PC-3 (cell line): ENCODE measurements around the gene QPCTL. TPM values are rescaled to one million over a fixed set of nuclear protein-coding genes. Genes with fewer than 3 reads are reported as not detected.
A peak's percentile ranks its signal among the peaks of the same experiment; 100 is the strongest.
"Not testable (repeated sequence)": the region's sequence is repeated elsewhere in the genome, so short reads cannot be mapped to it uniquely, and the experiment has no call there.

Experiments
- ATAC-seq: fragments of 200-7000 bp; cut with Tn5 transposase; 2 replicates; pipeline ENCODE4 v1.9.1; 2020; ENCODE audit warnings: mild to moderate bottlenecking, moderate library complexity
- BruUV-seq: library from RNA; stranded (reverse); fragments of 400-500 nt; replicated peaks from 2 replicates; lab custom pipeline; 2021; lab: Mats Ljungman, UMichigan
- CTCF ChIA-PET: fragments of 300-600 bp; sonication (Branson Sonifier 250); formaldehyde crosslinking; loops from one replicate; lab custom pipeline; 2022; ENCODE audit warnings: antibody characterized with exemption; lab: Charles Lee
- POLR2A ChIA-PET: fragments of 300-600 bp; sonication (Branson Sonifier 250); formaldehyde crosslinking; loops from one replicate; lab custom pipeline; 2022; ENCODE audit warnings: antibody characterized with exemption; ENCODE audit not compliant: unreplicated experiment; lab: Charles Lee
- DNase-seq: peaks from one replicate; pipeline ENCODE4 v3.0.0-alpha.2; 2015
- H2AFZ ChIP-seq: fragments of 300-600 bp; sonication (generic); 2 replicates; pipeline ENCODE4 v1.6.0; 2016; ENCODE audit warnings: antibody characterized with exemption, low read length
- H3F3A ChIP-seq: fragments of 300-600 bp; sonication (generic); one replicate; pipeline ENCODE4 v1.6.0; 2017; ENCODE audit warnings: antibody characterized with exemption, low read length, control low read depth, mild to moderate bottlenecking; ENCODE audit not compliant: unreplicated experiment
- H3K27ac ChIP-seq: fragments of 300-600 bp; sonication (generic); 2 replicates; pipeline ENCODE4 v1.5.1; 2016; ENCODE audit warnings: mild to moderate bottlenecking, low read length
- H3K27me3 ChIP-seq: fragments of 300-600 bp; sonication (generic); 2 replicates; pipeline ENCODE4 v1.6.1; 2016; ENCODE audit warnings: low read length, mixed read lengths
- H3K36me3 ChIP-seq: fragments of 300-600 bp; sonication (generic); 2 replicates; pipeline ENCODE4 v1.6.1; 2016; ENCODE audit warnings: low read depth, mixed run types, low read length, mixed read lengths
- H3K4me1 ChIP-seq: fragments of 300-600 bp; sonication (generic); 2 replicates; pipeline ENCODE4 v1.5.1; 2016; ENCODE audit warnings: low read length; ENCODE audit not compliant: insufficient read depth
- H3K4me2 ChIP-seq: fragments of 300-600 bp; sonication (generic); 2 replicates; pipeline ENCODE4 v1.6.0; 2016; ENCODE audit warnings: low read length
- H3K4me3 ChIP-seq: fragments of 300-600 bp; sonication (generic); 2 replicates; pipeline ENCODE4 v1.5.1; 2016; ENCODE audit warnings: mild to moderate bottlenecking, low read length, mixed read lengths
- H3K79me2 ChIP-seq: fragments of 300-600 bp; sonication (generic); 2 replicates; pipeline ENCODE4 v1.6.1; 2017; ENCODE audit warnings: low read length, mixed read lengths
- H3K9ac ChIP-seq: fragments of 300-600 bp; sonication (generic); 2 replicates; pipeline ENCODE4 v1.6.0; 2016; ENCODE audit warnings: mild to moderate bottlenecking, low read length
- H3K9me2 ChIP-seq: fragments of 300-600 bp; sonication (generic); replicated peaks from 2 replicates; pipeline ENCODE4 v1.6.1; 2016; ENCODE audit warnings: mixed run types, low read length, mixed read lengths
- H3K9me3 ChIP-seq: fragments of 300-600 bp; sonication (generic); 2 replicates; pipeline ENCODE4 v1.6.1; 2016; ENCODE audit warnings: low read length, mixed read lengths
- H4K20me1 ChIP-seq: fragments of 300-600 bp; sonication (generic); 2 replicates; pipeline ENCODE4 v1.6.1; 2016; ENCODE audit warnings: low read length, mixed read lengths
- EZH2 ChIP-seq: fragments of 300-600 bp; sonication (generic); IDR thresholded peaks from one replicate; pipeline ENCODE4 v1.6.1; 2017; ENCODE audit warnings: antibody characterized with exemption, mild to moderate bottlenecking, low read length; ENCODE audit not compliant: unreplicated experiment
- EZH2phosphoT487 ChIP-seq: fragments of 300-600 bp; sonication (generic); IDR thresholded peaks from 2 replicates; pipeline ENCODE4 v1.6.1; 2018; ENCODE audit warnings: mild to moderate bottlenecking, antibody characterized with exemption, low read length, borderline replicate concordance
- intact Hi-C: fragments of 100-400 bp; cut with micrococcal nuclease; formaldehyde crosslinking; loops from 2 replicates; pipeline ENCODE4 v1.9.0; 2023
- total RNA-seq: library from RNA; depleted of rRNA; stranded (reverse); fragments of >200 nt; gene quantifications from 2 replicates; pipeline ENCODE4 v1.2.3, GENCODE V29; 2014
- TF ChIP-seq, protein P1 (sequence below): fragments of 300-600 bp; sonication (generic); conservative IDR thresholded peaks from 2 replicates; pipeline ENCODE4 v1.5.1; 2017; ENCODE audit warnings: antibody characterized with exemption, low read depth, mild to moderate bottlenecking, low read length

The QPCTL gene
- total RNA-seq, 1 experiment from 2014 or later, result 9.8 TPM

DNA sequence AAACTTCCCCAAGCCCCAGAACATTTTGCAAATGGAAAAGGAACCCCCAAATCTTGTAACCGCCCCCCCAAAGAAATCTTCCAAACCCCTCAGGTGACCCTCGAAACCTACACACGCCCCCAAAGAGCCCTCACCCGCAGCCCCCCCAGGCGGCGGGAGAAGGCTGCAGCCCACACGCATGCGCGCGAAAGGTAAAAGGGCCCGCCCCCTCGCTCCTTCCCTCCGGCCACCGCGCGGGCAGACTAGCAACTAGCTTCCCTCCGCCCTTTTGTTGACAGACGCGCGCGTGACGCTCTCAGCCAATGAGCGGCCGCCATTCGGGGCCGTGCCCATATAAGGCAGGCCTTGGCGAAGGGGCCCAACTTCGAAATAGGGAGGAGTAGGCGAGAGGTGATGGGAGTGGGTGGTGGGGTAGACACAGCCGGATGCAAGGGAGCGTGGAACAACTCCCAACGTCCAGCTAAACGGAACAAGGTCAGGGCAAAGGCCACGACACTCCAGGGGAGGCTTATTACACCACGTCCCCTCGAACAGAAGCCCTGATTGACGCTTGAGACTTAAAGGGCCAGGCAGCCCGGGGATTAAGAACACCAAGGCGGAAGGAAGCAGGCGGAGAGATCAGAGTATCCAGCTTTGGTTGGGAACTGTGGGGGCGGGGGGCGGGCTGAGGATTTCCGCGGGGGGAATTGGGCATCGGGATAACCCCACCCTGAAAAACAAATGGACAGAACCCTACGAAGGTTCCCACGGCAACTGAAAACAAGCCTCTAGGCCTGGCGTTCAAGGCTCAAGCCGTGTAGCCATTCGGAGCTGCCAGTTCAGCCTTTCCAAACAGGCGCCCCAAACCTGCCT, 24.9 kb downstream of the QPCTL start:
- Histone ChIP-seq H2AFZ (peak overlapping the region; percentile 74), H3K36me3 (no peaks in the 10 kb centered on the region), H4K20me1 (no peaks in the 10 kb centered on the region), H3K79me2 (peaks cover 33% of the 10 kb centered on the region), H3K27ac (peak overlapping the region; percentile 70), H3K4me1 (peaks cover 19% of the 10 kb centered on the region), H3K4me3 (peak overlapping the region; percentile 87), H3K9me2 (no peaks in the 10 kb centered on the region), H3K27me3 (no peaks in the 10 kb centered on the region), H3K9me3 (no peaks in the 10 kb centered on the region), H3K4me2 (peak overlapping the region; percentile 94), H3K9ac (peak overlapping the region; percentile 95), H3F3A (no peaks in the 10 kb centered on the region)
- POLR2A ChIA-PET, result interaction anchor here (0.9 to 2.0 kb wide), 2 partner anchors 50 to 52 kb away, joined by 5 to 21 read pairs; partner anchors contain the start of gene SIX5
- TSS peak; percentile 91 for BruUV-seq
- intact Hi-C loops, result loop anchor here (1.0 kb wide), 1 partner anchor 52 kb away; the partner anchor contains the start of gene SIX5
- DNase-seq, result peak; percentile 97
- peak; percentile 88 for ATAC-seq
- TF ChIP-seq EZH2phosphoT487, result no peak
- TF ChIP-seq, protein P1, sequence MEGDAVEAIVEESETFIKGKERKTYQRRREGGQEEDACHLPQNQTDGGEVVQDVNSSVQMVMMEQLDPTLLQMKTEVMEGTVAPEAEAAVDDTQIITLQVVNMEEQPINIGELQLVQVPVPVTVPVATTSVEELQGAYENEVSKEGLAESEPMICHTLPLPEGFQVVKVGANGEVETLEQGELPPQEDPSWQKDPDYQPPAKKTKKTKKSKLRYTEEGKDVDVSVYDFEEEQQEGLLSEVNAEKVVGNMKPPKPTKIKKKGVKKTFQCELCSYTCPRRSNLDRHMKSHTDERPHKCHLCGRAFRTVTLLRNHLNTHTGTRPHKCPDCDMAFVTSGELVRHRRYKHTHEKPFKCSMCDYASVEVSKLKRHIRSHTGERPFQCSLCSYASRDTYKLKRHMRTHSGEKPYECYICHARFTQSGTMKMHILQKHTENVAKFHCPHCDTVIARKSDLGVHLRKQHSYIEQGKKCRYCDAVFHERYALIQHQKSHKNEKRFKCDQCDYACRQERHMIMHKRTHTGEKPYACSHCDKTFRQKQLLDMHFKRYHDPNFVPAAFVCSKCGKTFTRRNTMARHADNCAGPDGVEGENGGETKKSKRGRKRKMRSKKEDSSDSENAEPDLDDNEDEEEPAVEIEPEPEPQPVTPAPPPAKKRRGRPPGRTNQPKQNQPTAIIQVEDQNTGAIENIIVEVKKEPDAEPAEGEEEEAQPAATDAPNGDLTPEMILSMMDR, result no peak
- TF ChIP-seq EZH2, result no peak
- CTCF ChIA-PET, result interaction anchor here (1.7 kb wide), 1 partner anchor 53 kb away, joined by 10 read pairs; no protein-coding TSS in a partner anchor

DNA sequence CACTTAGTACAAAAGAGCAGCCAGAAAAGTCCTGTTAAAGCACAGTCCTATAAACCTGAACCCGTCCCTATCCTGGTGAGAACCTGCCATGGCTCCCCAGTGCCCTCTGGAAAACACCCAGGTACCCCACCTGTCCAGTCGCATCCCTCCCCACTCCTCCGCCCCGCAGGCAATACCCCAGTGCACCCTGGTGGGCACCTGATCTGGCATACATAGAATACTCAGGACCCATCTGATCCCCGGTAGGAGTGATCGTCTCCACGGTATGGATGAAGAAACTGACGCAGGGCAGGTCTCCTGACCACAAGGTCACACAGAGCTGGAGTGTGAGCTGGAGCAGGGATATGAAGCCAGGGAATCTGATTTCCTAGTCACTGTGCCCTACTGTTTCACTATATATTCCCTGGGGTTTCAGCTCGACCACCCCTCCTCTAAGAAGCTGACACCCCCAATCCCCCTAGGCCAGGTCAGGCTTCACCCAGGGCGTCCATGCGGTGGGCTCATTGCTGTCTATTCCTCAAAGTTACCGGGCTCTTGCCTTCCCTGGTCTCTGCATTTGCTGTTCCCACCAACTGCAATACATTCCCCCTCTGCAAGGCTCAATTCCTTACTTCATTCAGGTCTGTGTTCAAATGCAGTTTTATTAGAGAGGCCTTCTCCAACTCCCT, 25.7 kb downstream of the QPCTL start:
- no peaks in the 10 kb centered on the region for H3K36me3 ChIP-seq
- no peaks in the 10 kb centered on the region for H3K9me2 ChIP-seq
- H4K20me1 ChIP-seq, result no peaks in the 10 kb centered on the region
- TF ChIP-seq, protein P1, result no peak
- TF ChIP-seq EZH2phosphoT487 (no peak), EZH2 (no peak)
- peaks cover 33% of the 10 kb centered on the region for H3K79me2 ChIP-seq
- no peaks in the 10 kb centered on the region for H3K9me3 ChIP-seq
- H3K4me2 ChIP-seq, result peak overlapping the region; percentile 94
- POLR2A ChIA-PET, result interaction anchor here (2.0 kb wide), 1 partner anchor 52 kb away, joined by 21 read pairs; the partner anchor contains the start of gene SIX5
- DNase-seq (no peak), ATAC-seq (no peak)
- no peaks in the 10 kb centered on the region for H3F3A ChIP-seq
- no TSS peak for BruUV-seq
- CTCF ChIA-PET, result interaction anchor here (1.7 kb wide), 1 partner anchor 53 kb away, joined by 10 read pairs; no protein-coding TSS in a partner anchor
- H3K4me3 ChIP-seq, result peak overlapping the region; percentile 87
- intact Hi-C loops, result loop anchor here (1.0 kb wide), 1 partner anchor 51 kb away; the partner anchor contains the start of gene SIX5
- H2AFZ ChIP-seq, result peak overlapping the region; percentile 58; the same call in 1 of the 2 replicates
- no peaks in the 10 kb centered on the region for H3K27me3 ChIP-seq
- H3K27ac ChIP-seq, result peak overlapping the region; percentile 70
- H3K9ac ChIP-seq, result peak overlapping the region; percentile 95
- peaks cover 24% of the 10 kb centered on the region for H3K4me1 ChIP-seq

DNA sequence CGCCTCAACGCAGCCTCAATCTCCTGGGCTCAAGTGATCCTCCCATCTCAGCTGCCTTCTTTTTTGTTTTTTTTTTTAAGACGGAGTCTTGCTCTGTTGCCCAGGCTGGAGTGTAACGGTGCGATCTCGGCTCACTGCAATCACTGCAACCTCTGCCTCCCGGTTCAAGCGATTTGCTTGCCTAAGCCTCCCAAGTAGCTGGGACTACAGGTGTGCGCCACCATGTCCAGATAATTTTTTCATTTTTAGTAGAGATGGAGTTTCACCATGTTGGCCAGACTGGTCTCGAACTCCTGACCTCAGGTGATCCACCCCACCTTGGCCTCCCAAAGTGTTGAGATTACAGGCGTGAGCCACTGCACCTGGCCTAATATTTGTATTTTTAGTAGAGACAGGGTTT, 27.6 kb downstream of the QPCTL start:
- BruUV-seq, DNase-seq, H3F3A ChIP-seq, H3K36me3 ChIP-seq, H3K27ac ChIP-seq, H3K27me3 ChIP-seq, H3K9me2 ChIP-seq, ATAC-seq, H3K4me3 ChIP-seq, intact Hi-C loops, H3K4me2 ChIP-seq, H3K9me3 ChIP-seq, H4K20me1 ChIP-seq, H2AFZ ChIP-seq, H3K9ac ChIP-seq: not testable (repeated sequence)
- CTCF ChIA-PET, result interaction anchor here (0.6 kb wide), 1 partner anchor 50 kb away, joined by 3 read pairs; no protein-coding TSS in a partner anchor
- Histone ChIP-seq H3K4me1 (peaks cover 28% of the 10 kb centered on the region), H3K79me2 (peaks cover 37% of the 10 kb centered on the region)
- POLR2A ChIA-PET, result interaction anchor here (0.6 kb wide), 1 partner anchor 118 kb away, joined by 4 read pairs; no protein-coding TSS in a partner anchor

DNA sequence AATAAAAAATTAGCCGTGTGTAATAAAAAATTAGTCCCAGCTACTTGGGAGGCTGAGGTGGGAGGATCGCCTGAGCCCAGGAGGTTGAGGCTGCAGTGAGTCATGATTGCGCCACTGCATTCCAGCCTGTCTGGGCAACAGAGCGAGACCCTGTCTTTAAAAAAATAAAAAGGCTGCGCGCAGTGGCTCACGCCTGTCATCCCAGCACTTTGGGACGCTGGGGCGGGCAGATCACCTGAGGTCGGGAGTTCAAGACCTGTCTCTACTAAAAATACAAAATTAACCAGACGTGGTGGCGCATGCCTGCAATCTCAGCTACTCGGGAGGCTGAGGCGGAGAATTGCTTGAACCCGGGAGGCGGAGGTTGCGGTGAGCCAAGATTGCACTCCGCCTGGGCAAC, 36.2 kb downstream of the QPCTL start:
- peaks cover 67% of the 10 kb centered on the region for H3K79me2 ChIP-seq
- CTCF ChIA-PET, POLR2A ChIA-PET: not testable (repeated sequence)

More for the DNA sequence above, 36.2 kb downstream of the QPCTL start:
- intact Hi-C loops, H3K4me3 ChIP-seq, H3K4me1 ChIP-seq, H3K9me2 ChIP-seq, DNase-seq, H3K36me3 ChIP-seq, H2AFZ ChIP-seq, H3K9me3 ChIP-seq, H3K9ac ChIP-seq, H4K20me1 ChIP-seq, H3F3A ChIP-seq, ATAC-seq, BruUV-seq, H3K27me3 ChIP-seq, H3K4me2 ChIP-seq, H3K27ac ChIP-seq: not testable (repeated sequence)
